HepG2 (cell line): ENCODE measurements around the gene CNBD2. TPM values are rescaled to one million over a fixed set of nuclear protein-coding genes. Genes with fewer than 3 reads are reported as not detected.

Experiments
- ARNTL ChIP-seq: sonication (generic); formaldehyde crosslinking; IDR thresholded peaks from 2 replicates; pipeline ENCODE4 v1.4.0; 2020; ENCODE audit warnings: mild to moderate bottlenecking, missing genetic modification reagents
- CCAR2 ChIP-seq: fragments of 200-400 bp; formaldehyde crosslinking; optimal IDR thresholded peaks from 2 replicates; pipeline ENCODE3; 2018; ENCODE audit warnings: low read depth, mild to moderate bottlenecking, low read length, moderate library complexity
- EED ChIP-seq: sonication (generic); formaldehyde crosslinking; IDR thresholded peaks from 2 replicates; pipeline ENCODE4 v1.5.0; 2020; ENCODE audit warnings: mild to moderate bottlenecking, missing genetic modification reagents
- GATAD1 ChIP-seq: IDR thresholded peaks from 2 replicates; pipeline ENCODE4 v1.6.1; 2016; ENCODE audit warnings: missing genetic modification reagents, missing compliant biosample characterization
- GTF3A ChIP-seq: sonication (generic); formaldehyde crosslinking; conservative IDR thresholded peaks from 2 replicates; pipeline ENCODE4 v1.4.0; 2020; ENCODE audit warnings: mild to moderate bottlenecking, missing genetic modification reagents
- HIVEP1 ChIP-seq: sonication (generic); formaldehyde crosslinking; IDR thresholded peaks from 2 replicates; pipeline ENCODE4 v1.4.0; 2020; ENCODE audit warnings: mild to moderate bottlenecking, missing genetic modification reagents
- KLF6 ChIP-seq: IDR thresholded peaks from 2 replicates; pipeline ENCODE4 v1.8.0; 2016; ENCODE audit warnings: missing biosample characterization, missing genetic modification reagents
- MTF1 ChIP-seq: sonication (generic); formaldehyde crosslinking; IDR thresholded peaks from 2 replicates; pipeline ENCODE4 v1.5.0; 2020; ENCODE audit warnings: missing genetic modification reagents
- NAIF1 ChIP-seq: sonication (generic); formaldehyde crosslinking; IDR thresholded peaks from 2 replicates; pipeline ENCODE4 v1.5.0; 2020; ENCODE audit warnings: mild to moderate bottlenecking, missing genetic modification reagents, borderline replicate concordance
- NFYB ChIP-seq: sonication (generic); formaldehyde crosslinking; IDR thresholded peaks from 2 replicates; pipeline ENCODE4 v1.4.0; 2020; ENCODE audit warnings: missing genetic modification reagents
- NFYC ChIP-seq: IDR thresholded peaks from 2 replicates; pipeline ENCODE4 v1.6.1; 2016; ENCODE audit warnings: missing genetic modification reagents, missing compliant biosample characterization
- NR2F2 ChIP-seq: IDR thresholded peaks from 2 replicates; pipeline ENCODE4 v1.6.1; 2012; ENCODE audit warnings: low read depth, inconsistent platforms, borderline replicate concordance
- PATZ1 ChIP-seq: sonication (generic); formaldehyde crosslinking; IDR thresholded peaks from 2 replicates; pipeline ENCODE4 v1.4.0; 2020; ENCODE audit warnings: missing genetic modification reagents
- PITX1 ChIP-seq: sonication (generic); formaldehyde crosslinking; IDR thresholded peaks from 2 replicates; pipeline ENCODE4 v1.5.1; 2020; ENCODE audit warnings: mild to moderate bottlenecking, missing genetic modification reagents
- SIX1 ChIP-seq: sonication (generic); formaldehyde crosslinking; IDR thresholded peaks from 2 replicates; pipeline ENCODE4 v1.4.0; 2020; ENCODE audit warnings: missing genetic modification reagents, borderline replicate concordance
- SNRNP70 ChIP-seq: fragments of 200-400 bp; formaldehyde crosslinking; IDR thresholded peaks from 2 replicates; pipeline ENCODE4 v1.6.1; 2017; ENCODE audit warnings: mild to moderate bottlenecking, low read depth, low read length, moderate library complexity
- SRY ChIP-seq: sonication (generic); formaldehyde crosslinking; IDR thresholded peaks from 2 replicates; pipeline ENCODE4 v1.8.0; 2022; ENCODE audit warnings: mild to moderate bottlenecking, missing genetic modification reagents
- TSC22D2 ChIP-seq: sonication (generic); formaldehyde crosslinking; IDR thresholded peaks from 2 replicates; pipeline ENCODE4 v1.5.1; 2020; ENCODE audit warnings: missing genetic modification reagents, mild to moderate bottlenecking, borderline replicate concordance
- ZEB1 ChIP-seq: IDR thresholded peaks from 2 replicates; pipeline ENCODE4 v1.6.1; 2012; ENCODE audit warnings: mild to moderate bottlenecking, low read depth, inconsistent platforms; ENCODE audit not compliant: insufficient replicate concordance
- ZIK1 ChIP-seq: sonication (generic); formaldehyde crosslinking; IDR thresholded peaks from 2 replicates; pipeline ENCODE4 v1.5.0; 2020; ENCODE audit warnings: mild to moderate bottlenecking, low read depth, missing genetic modification reagents, borderline replicate concordance
- ZNF567 ChIP-seq: sonication (generic); formaldehyde crosslinking; IDR thresholded peaks from 2 replicates; pipeline ENCODE4 v1.8.1; 2023; ENCODE audit warnings: mild to moderate bottlenecking, missing genetic modification reagents, borderline replicate concordance
- ZNF713 ChIP-seq: sonication (generic); formaldehyde crosslinking; IDR thresholded peaks from 2 replicates; pipeline ENCODE4 v1.4.0; 2020; ENCODE audit warnings: mild to moderate bottlenecking, missing genetic modification reagents
- ZNF724P ChIP-seq: sonication (generic); formaldehyde crosslinking; IDR thresholded peaks from 2 replicates; pipeline ENCODE4 v1.8.0; 2022; ENCODE audit warnings: missing genetic modification reagents, borderline replicate concordance
- ZNF740 ChIP-seq: sonication (generic); formaldehyde crosslinking; IDR thresholded peaks from 2 replicates; pipeline ENCODE4 v1.4.0; 2020; ENCODE audit warnings: missing genetic modification reagents
- ZNF83 ChIP-seq: sonication (generic); formaldehyde crosslinking; IDR thresholded peaks from 2 replicates; pipeline ENCODE4 v1.4.0; 2020; ENCODE audit warnings: missing genetic modification reagents, mild to moderate bottlenecking, borderline replicate concordance
- polyA plus RNA-seq, 8 experiments: library from polyadenylated mRNA; depleted of rRNA in 3 of 8; stranded (reverse) in 7 of 8; unstranded in 1 of 8; fragments of >200 nt; fragmentation: Illumina TruSeq in 4 of 8; extraction: Trizol in 4 of 8; gene quantifications; 2 replicates each; pipeline versions ENCODE4 v1.2.1 to v1.2.3, GENCODE V29; 2011 to 2016; ENCODE audit warnings: low read depth in 4 of 8, missing spikeins in 1 of 8, mixed read lengths in 1 of 8; ENCODE audit not compliant: insufficient read depth in 1 of 8
- total RNA-seq, 5 experiments: library from RNA; depleted of rRNA; stranded (reverse); fragments of >200 nt; fragmentation: Illumina TruSeq; extraction: Trizol; gene quantifications; 2 replicates each; pipeline ENCODE4 v1.2.3, GENCODE V29; 2016; ENCODE audit warnings: low read depth in 1 of 5
- TF ChIP-seq, protein P1 (sequence below): sonication (generic); formaldehyde crosslinking; IDR thresholded peaks from 2 replicates; pipeline ENCODE4 v1.4.0; 2020; ENCODE audit warnings: missing genetic modification reagents

CNBD2 gene
- total and polyA plus RNA-seq, 2 of the 13 experiments (the other 11 are each of a cell fraction or from before 2014, with no cell fraction given): 12.4 to 22.8 TPM

DNA sequence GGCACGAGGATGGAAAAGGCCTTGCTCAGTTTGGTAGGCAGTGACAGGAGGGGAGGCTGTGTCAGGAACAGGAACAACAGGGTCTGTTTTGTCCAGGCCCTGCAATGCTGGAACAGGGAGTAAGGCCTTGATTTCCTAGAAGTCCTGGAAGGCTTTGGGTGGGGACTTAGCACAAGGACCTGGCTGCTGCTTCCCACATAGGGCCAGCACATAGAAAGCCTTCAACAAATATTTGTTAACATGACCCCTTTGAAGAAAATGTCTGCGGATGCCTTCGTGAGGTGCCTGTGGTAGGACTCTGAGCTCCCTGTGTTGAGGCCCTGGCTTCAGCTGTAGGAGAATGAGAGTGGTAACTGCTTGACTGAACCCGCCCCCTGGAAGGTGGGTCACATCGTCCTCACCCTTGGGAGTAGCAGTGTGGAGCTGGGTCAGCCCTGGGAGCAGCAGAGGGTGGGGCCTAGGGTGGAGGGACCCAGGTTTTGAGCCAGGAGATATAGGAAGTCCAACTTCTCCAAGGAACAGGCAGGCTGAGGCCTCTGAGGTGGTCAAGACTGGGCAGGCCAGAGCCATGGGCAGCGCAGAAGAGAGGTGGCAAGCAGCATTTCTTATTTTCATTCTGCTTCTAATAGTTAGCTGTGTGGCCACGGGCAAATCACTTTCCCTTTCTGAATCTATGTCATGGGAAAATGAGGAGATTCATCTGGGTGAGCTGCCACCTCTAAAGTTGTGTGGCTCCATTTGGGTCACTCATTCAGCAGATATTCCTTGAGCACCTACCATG lies 50.0 kb downstream of the CNBD2 start (continued):
- no peak for TF ChIP-seq CCAR2
- TF ChIP-seq ARNTL (CRISPR knock-in tag): no peak
- TF ChIP-seq HIVEP1 (CRISPR knock-in tag): no peak
- TF ChIP-seq EED (CRISPR knock-in tag): no peak
- TF ChIP-seq ZNF83 (CRISPR knock-in tag): 0 out of 2 replicates have a peak, but pooled peaks have one; percentile 83
- TF ChIP-seq GTF3A: no peak
- no peak for TF ChIP-seq NFYC (CRISPR knock-in tag)
- TF ChIP-seq MTF1 (CRISPR knock-in tag): no peak
- TF ChIP-seq NAIF1 (CRISPR knock-in tag): no peak
- TF ChIP-seq SRY (CRISPR knock-in tag): no peak
- TF ChIP-seq SIX1 (CRISPR knock-in tag): no peak
- TF ChIP-seq ZNF724P (CRISPR knock-in tag): no peak
- TF ChIP-seq ZNF740 (CRISPR knock-in tag): no peak
- no peak for TF ChIP-seq NR2F2
- TF ChIP-seq ZEB1: peak; percentile 23
- peak; percentile 53; the same call in 1 of the 2 replicates for TF ChIP-seq PATZ1 (CRISPR knock-in tag)
- no peak for TF ChIP-seq SNRNP70
- TF ChIP-seq KLF6 (CRISPR knock-in tag): no peak
- TF ChIP-seq ZNF713 (CRISPR knock-in tag): no peak
- 0 out of 2 replicates have a peak, but pooled peaks have one; percentile 26 for TF ChIP-seq TSC22D2 (CRISPR knock-in tag)
- TF ChIP-seq ZIK1 (CRISPR knock-in tag): no peak
- 0 out of 2 replicates have a peak, but pooled peaks have one; percentile 63 for TF ChIP-seq ZNF567 (CRISPR knock-in tag)
- TF ChIP-seq NFYB (CRISPR knock-in tag): no peak
- TF ChIP-seq, protein P1, sequence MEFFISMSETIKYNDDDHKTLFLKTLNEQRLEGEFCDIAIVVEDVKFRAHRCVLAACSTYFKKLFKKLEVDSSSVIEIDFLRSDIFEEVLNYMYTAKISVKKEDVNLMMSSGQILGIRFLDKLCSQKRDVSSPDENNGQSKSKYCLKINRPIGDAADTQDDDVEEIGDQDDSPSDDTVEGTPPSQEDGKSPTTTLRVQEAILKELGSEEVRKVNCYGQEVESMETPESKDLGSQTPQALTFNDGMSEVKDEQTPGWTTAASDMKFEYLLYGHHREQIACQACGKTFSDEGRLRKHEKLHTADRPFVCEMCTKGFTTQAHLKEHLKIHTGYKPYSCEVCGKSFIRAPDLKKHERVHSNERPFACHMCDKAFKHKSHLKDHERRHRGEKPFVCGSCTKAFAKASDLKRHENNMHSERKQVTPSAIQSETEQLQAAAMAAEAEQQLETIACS (CRISPR knock-in tag): no peak
- TF ChIP-seq PITX1 (CRISPR knock-in tag): peak; percentile 74; the same call in 1 of the 2 replicates
- TF ChIP-seq GATAD1 (CRISPR knock-in tag): 0 out of 2 replicates have a peak, but pooled peaks have one; percentile 5
